GM23248 (cell line): ENCODE measurements around the gene PIWIL4.

ENCODE experiments used
- EZH2 ChIP-seq: fragments of 200-600 bp; sonication (generic); IDR thresholded peaks from 2 replicates; pipeline ENCODE4 v1.6.1; 2018; ENCODE audit warnings: antibody characterized with exemption, mild to moderate bottlenecking; ENCODE audit not compliant: insufficient read depth, poor library complexity, severe bottlenecking
- EZH2phosphoT487 ChIP-seq: fragments of 200-600 bp; sonication (generic); IDR thresholded peaks from 2 replicates; pipeline ENCODE4 v1.6.1; 2018; ENCODE audit warnings: antibody characterized with exemption, moderate library complexity, mild to moderate bottlenecking, low read depth; ENCODE audit not compliant: insufficient read depth

- no peak for TF ChIP-seq EZH2
- TF ChIP-seq EZH2phosphoT487: no peak
Measured at GRCh38 chr11:94563176-94563847, 3.9 kb upstream of the PIWIL4 start.
